GM18951 (cell line): ENCODE data around the gene C12orf43.
"Not testable (repeated sequence)": the region's sequence is repeated elsewhere in the genome, so short reads cannot be mapped to it uniquely, and the experiment has no call there.

ENCODE experiments used
- POLR2A ChIP-seq: IDR thresholded peaks from 4 replicates; pipeline ENCODE4 v1.6.1; 2011; ENCODE audit warnings: mild to moderate bottlenecking; ENCODE audit not compliant: insufficient read length, insufficient read depth; ENCODE audit errors: extremely low read depth
- in situ Hi-C: fragments of 300-500 bp; cut with MboI; formaldehyde crosslinking; loops from one replicate; pipeline ENCODE4 v1.12.0; 2022; ENCODE audit warnings: low sequenced_read_pairs, mixed read lengths, inconsistent platforms; ENCODE audit not compliant: unreplicated experiment

C12orf43 gene, protein sequence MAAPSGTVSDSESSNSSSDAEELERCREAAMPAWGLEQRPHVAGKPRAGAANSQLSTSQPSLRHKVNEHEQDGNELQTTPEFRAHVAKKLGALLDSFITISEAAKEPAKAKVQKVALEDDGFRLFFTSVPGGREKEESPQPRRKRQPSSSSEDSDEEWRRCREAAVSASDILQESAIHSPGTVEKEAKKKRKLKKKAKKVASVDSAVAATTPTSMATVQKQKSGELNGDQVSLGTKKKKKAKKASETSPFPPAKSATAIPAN

GRCh38 chr12:121015825-121016766, at the start of gene C12orf43:
TSS of gene C12orf43 (minus strand) at chr12:121016487. CDS start at chr12:121016474, 13 bp downstream.
- TF ChIP-seq POLR2A, result peak; percentile 72
- in situ Hi-C loops, result no loop called here

GRCh38 chr12:121065345-121065744, 49.1 kb upstream of the C12orf43 start:
- in situ Hi-C loops, result no loop called here

GRCh38 chr12:121064586-121064985, 48.3 kb upstream of the C12orf43 start:
- in situ Hi-C loops, result not testable (repeated sequence)

More at GRCh38 chr12:121065345-121065744, 49.1 kb upstream of the C12orf43 start:
- no peak for TF ChIP-seq POLR2A

GRCh38 chr12:121064116-121064515, 47.8 kb upstream of the C12orf43 start:
- no peak for TF ChIP-seq POLR2A
- in situ Hi-C loops, result no loop called here

DNA sequence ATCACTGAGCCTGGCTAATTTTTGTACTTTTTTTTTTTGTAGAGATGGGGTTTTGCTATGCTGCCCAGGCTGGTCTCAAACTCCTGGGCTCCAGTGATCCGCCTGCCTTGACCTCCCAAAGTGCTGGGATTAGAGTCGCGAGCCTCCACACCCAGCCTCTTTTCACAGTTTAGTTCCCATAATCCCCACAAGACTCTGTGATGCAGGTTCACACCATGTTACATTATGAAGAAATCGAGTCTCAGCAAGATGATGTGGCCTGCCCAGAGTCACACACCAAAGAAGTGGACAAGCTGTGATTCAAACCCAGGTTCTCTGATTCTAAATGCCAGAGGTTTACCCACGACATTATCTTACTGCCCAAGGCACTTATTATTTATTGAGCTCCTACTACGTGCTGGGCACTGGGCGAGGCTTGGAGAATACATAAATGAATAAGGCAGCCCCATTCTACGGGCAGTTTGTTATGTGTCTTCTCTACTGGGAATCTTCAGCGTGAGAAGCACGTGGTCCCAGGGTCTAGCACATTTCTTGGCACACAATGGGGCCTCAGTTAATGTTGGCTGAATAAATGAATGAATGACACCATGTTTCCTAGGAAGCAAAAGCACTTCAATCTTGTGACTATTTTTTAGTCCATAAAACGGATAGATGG, 46.2 kb upstream of the C12orf43 start:
- in situ Hi-C loops, result no loop called here
- TF ChIP-seq POLR2A, result no peak

DNA sequence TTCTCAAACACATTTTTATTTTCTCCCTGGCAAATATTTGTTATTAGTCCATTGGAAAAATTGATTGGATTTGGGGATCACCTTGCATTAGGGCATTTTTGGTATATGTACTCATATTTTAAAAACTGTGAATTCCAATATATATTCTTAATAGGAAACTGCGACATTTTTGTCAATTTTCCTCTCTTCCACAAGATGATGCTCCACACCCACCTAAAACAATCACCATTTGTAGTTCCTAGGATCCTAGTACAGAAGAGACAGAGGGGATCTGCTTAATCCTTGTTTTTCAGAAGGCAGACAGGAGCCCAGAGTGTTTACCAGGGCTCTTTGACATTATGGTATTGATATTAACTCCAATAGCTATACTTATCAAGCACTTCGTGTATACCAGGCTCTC, 45.5 kb upstream of the C12orf43 start:
- TF ChIP-seq POLR2A, result no peak
- in situ Hi-C loops, result no loop called here

DNA sequence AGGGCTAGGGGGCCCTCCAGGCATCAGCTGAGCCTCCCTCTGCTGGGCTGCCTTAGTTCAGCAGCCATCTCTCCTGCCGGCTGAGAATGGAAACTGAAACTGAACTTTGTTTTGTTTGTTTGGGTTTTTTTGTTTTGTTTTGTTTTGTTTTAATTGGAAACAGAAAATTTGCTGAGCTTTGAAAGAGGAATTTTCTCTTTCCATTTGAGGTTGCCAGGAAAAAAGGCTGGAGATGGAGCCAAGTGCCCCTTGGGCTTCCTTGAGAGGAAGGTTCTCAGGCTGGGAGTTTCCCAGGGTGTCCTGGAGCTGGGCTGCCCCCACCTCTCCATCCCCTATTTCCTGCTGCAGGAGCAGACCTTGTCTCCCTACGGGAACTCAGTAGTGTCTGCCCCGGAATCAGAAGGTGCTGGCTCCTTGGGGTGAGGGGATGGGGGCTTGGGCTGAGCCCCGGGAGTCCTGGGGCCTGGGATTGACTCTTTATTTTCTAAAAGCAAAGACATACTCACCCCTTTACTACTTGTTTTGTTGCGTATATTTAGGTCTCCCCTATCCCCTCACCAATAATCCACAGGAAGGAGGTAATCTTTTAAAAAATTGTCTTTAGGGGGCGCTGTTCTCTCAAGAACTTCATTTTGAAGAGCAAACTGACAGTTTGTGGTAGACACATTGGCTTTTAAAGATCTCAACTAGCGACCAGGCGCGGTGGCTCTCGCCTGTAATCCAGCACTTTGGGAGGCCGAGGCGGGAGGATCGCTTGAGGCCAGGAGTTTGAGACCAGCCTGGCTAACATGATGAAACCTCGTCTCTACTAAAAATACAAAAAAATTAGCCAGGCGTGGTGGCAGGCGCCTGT, 44.1 kb upstream of the C12orf43 start:
- in situ Hi-C loops, result no loop called here
- TF ChIP-seq POLR2A, result peak; percentile 30

GRCh38 chr12:121059031-121059898, 43.0 kb upstream of the C12orf43 start:
- no peak for TF ChIP-seq POLR2A
- in situ Hi-C loops, result no loop called here

GRCh38 chr12:121057794-121058193, 41.5 kb upstream of the C12orf43 start:
- TF ChIP-seq POLR2A, result no peak

GRCh38 chr12:121053706-121054105, 37.4 kb upstream of the C12orf43 start:
- no peak for TF ChIP-seq POLR2A
- in situ Hi-C loops, result no loop called here

More at GRCh38 chr12:121057794-121058193, 41.5 kb upstream of the C12orf43 start:
- in situ Hi-C loops, result no loop called here

- in situ Hi-C loops, result no loop called here
- no peak for TF ChIP-seq POLR2A
Observed at GRCh38 chr12:121050725-121051124, 34.4 kb upstream of the C12orf43 start.

GRCh38 chr12:121048442-121048841, 32.2 kb upstream of the C12orf43 start:
- in situ Hi-C loops, result no loop called here
- no peak for TF ChIP-seq POLR2A

GRCh38 chr12:121047400-121047799, 31.1 kb upstream of the C12orf43 start:
- in situ Hi-C loops, result not testable (repeated sequence)
